DMS114 treated with DMSO at 0.1 percent for 48 hours (cell line): Measurements from ENCODE around the gene LIPI.
"Not testable (repeated sequence)": the region's sequence is repeated elsewhere in the genome, so short reads cannot be mapped to it uniquely, and the experiment has no call there.

Experiments
- DNase-seq: peaks from one replicate; lab custom pipeline; 2025; ENCODE audit not compliant: unreplicated experiment; lab: John Stamatoyannopoulos, UW

Gene LIPI

DNA sequence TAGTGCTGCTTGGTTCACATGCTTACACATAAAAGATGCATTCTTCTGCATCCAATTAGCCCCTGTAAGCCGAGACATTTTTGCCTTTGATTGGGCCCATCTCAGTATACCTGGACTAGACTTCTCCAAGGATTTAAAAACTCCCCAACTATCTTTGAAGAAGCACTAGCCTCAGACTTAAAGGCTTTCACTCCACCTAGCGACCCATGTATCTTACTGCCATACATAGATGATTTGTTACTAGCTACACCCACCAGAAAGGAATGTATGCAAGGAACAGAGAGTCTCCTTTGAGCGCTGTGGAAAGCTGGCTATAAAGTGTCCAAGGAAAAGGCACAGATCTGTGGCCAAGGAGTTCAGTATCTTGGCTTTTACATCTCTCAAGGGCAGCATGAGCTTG lies 91.7 kb downstream of the LIPI start:
- no peak for DNase-seq

DNA sequence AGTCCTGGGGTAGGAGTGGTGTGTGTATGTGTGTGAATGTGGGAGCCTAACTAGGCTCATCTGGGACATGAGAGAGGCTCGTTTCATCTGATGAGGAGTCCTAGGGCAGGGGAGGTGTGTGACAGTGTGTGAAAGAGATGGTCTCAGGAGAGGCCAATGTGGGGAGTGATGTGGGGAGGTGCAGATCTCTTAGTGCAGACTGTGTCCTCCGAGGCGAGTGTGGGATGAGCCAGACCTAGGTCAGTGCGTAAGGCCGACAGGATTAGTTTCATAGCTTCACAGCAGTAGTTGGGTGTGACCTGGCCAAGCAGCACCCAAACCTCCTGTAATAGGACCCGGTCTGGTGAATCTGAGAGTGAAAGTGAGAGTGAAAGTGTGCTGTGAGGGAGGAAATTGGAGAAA lies 94.7 kb downstream of the LIPI start:
- no peak for DNase-seq

DNA sequence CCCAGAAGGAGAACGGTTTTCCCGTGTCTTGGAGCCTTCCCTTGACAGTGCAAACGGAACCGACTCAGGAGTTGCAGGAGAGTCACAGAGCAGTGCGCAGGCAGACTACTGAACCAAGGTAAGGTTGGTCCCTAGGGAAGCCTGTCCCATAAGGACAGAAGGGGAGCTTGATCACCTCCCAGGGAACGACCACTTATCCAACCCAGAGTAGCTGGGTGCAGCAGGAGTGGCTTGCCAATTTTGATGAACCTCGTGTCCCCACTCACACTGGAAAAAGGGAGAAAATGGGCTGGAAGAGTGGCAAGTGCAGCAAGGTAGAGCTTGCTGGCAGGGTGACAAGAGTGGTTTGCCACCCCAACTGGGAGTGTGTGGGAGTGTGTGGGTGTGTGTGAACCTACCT lies 95.1 kb downstream of the LIPI start:
- DNase-seq = no peak

DNA sequence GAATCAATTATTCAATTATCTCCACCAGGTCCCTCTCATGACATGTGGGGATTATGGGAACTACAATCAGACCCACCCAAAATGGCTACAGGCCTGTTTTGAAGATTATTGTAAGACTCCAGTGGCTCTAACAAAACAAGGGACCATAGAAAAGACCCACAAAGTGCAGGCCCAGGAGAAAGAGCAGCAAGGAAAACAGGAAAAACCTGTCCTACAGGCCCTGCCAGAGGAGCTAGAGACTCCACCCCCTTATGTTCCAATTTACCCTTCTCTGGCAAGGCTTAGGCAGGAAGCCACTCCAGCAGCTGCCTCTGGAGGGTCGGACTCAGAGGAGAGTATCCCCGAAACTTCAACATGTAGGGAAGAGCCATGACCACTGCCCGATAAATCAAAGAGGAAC lies 96.5 kb downstream of the LIPI start:
- no peak for DNase-seq

DNA sequence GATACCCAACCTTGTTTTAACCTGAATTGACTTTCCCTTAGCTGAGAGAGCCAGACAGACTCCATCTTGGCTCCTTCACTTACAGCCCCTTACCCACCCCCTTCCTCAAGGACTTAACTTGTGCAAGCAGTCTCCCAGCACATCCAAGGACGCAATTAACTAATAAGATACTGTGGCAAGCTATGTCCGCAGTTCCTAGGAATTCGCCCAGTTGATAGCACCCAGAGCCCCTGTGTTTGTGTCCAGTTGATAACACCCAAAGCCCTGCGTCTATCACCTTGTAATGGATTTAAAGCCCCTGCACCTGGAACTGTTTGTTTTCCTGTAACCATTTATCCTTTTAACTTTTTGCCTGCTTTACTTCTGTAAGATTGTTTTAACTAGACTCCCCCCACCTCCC lies 106.2 kb downstream of the LIPI start:
- not testable (repeated sequence) for DNase-seq

DNA sequence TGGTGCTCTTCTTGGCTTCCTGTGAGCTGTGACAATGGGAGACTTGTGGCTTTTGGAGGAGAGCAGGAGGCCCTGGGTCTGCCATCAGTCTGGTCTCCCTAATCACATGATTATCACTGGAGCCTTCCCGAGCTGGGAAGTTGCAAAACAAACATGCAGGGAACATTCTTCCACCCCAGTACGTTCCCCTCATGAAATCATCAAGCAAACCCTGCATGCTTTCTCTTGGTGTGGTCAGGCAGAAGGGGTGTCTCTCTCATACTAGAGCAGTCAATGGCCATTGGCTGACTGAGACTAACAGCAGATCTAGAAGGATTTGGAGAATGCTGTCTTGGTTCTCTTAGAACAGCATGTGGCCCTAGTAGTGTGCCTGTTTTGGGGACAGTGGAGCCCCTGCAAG lies 111.2 kb downstream of the LIPI start:
- no peak for DNase-seq

DNA sequence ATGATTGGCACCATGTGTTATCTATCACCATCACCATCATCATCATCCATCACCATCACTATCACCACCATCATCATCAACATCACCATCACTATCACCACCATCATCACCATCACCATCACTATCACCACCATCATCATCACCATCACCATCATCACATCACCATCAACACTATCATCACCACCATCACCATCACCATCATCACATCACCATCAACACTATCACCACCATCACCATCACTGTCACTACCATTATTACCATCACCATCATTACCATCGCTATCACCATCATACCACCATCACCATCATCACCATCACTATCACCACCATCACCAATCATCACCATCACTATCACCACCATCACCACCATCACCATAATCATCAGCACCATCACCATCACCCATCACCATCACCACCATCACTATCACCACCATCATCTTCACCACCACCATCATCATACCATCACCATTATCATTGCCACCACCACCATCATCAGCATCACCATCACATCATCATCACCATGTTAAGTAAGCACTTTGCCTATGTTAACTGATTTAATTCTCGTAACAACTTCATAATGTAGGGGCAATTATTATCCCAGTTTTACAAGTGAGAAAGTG lies 112.8 kb downstream of the LIPI start:
- no peak for DNase-seq

DNA sequence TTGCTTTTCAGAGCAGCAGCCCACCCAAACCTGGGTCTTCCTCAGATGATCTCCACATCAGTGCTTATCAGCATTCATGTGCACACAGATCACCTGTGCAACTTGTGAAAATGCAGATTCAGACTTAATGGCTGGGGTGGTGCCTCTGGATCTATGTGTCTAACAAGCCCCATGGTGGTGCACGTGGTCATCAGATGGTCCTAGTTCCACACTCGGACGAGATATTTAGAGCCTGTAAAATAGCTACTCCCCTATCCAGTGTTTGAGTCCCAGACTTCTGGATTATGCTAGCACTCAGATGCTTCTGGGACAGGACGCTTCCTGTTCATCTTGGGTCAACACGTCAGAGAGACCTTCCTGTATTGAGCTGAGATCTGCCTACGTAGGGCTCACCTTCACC lies 114.2 kb downstream of the LIPI start:
- DNase-seq = no peak

DNA sequence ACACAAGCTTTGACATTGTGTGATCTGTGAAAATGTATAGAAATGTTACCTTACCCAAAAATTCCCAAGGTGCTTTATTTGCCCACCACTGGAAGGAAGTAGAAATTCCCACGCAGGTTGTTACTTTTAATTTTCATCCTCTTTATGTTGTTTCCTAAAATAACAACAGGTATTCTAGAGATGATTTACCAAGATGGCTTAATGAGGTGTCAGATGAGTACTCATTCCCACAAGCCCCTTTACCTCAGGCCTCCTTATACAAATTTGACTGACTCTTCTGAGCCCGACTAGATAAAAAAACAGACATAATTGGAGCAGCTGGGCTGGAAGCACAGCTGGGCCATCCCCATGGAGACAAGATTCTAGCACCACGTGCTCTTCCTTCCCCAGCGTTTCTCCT lies 114.6 kb downstream of the LIPI start:
- DNase-seq = no peak

DNA sequence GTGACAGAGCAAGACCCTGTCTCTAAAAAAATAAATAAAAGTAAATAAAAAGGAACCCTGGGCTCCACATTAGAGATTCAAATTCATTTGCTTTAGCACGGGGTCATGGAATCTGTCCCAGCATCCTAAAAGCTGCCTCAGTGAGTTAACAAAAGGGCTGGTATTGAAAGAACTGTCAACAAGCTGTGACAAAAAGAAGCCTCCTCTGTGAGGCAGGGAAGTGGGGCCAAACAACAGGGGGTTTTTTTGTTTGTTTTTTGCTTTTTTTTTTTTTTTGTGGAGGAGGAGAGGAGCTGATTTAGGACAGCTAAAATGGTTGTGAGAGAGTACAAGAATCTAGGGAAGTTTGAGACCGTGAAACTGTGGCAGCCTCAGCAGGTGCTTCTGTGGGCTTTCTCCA lies 115.7 kb downstream of the LIPI start:
- no peak for DNase-seq

DNA sequence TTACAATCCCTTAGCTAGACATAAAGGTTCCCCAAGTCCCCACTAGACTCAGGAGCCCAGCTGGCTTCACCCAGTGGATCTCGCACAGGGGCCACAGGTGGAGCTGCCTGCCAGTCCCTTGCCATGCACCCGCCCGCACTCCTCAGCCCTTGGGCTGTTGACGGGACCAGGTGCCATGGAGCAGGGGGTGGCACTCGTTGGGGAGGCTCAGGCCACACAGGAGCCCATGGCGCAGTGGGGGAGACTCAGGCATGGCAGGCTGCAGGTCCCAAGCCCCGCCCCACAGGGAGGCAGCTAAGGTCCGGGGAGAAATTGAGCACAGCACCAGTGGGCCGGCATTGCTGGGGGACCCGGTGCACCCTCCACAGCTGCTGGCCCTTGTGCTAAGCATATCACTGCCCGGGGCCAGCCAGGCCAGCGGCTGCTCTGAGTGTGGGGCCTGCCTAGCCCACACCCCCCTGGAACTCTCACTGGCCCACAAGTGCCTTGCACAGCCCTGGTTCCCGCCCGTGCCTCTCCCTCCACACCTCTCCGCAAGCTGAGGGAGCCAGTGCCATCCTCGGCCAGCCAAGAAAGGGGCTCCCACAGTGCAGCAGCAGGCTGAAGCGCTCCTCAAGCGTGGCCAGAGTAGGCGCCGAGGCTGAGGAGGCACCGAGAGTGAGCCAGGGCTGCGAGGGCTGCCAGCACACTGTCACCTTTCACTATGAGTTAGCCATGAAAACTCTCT lies 117.8 kb downstream of the LIPI start:
- no peak for DNase-seq

DNA sequence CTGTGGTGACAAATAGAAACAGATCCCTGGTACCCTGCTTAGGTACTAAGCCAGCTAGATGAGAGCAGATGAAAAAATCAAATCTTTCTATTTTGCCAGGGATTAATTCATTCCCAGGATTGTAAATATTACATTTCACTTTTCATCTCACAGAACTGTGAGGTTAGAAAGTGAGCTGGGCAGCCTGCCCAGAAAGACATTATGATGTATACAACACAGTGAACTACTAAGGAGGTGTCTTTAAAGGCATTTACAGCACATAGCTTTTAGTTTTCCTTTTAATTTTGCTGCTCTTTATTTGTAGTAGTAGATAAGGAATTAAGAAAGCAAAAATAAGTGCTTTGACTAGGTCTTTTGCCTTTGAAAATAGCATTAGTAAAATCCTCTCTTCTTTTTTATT lies 120.6 kb downstream of the LIPI start:
- DNase-seq = not testable (repeated sequence)

DNA sequence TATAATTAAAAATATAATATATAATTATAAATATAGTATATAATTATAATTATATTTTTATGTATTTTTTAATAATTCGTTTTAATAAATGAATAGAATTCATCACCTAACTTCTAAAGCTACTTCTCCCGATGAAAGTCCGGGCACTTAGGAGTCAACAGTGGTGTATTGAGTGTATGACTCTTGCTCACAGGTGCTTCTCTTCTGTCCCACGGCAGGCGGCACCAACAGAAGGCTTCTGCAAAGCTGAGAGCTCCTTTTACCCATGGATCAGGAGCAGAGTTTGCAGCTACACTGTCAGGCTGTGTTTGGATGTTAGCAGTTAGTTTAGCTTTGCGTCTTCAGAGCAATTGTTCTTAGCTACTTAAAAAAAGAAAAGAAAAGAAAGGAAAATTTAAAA lies 122.4 kb downstream of the LIPI start:
- no peak for DNase-seq

DNA sequence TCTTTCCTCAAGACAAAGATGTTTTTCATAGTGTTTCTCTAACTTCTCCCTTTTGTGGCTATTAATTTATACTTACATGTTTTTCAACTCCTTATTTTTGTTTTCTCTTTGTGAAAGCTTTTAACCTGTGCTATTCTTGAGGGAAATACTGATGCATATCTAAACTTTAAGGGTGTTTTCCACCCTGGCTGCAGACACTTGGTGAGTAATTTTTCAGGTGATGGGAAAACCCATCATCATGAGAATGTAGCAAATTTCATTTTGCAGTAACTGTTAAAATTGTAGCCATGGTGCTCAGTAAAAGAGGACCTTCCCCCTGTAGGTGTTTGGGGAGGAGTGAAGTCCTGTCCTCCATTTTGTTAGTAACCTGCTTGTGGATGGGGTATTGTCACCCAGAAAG lies 124.2 kb downstream of the LIPI start:
- no peak for DNase-seq

DNA sequence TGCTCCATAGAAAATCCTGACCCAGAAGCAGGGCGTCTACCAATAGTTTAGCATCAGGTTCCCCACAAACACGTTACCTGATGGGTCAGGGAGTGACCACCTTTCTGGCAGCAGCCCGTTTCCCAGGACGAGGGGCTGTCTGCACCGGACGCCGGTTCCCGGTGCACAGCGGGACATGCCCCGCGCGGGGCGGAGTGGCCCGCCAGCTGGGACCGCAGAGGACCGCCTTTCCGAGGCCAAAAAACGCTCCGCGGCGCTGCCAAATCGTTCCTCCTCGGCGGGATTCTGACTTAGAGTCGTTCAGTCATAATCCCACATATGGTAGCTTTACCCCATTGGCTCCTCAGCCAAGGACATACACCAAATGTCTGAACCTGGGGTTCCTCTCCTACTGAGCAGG lies 126.1 kb downstream of the LIPI start:
- no peak for DNase-seq

DNA sequence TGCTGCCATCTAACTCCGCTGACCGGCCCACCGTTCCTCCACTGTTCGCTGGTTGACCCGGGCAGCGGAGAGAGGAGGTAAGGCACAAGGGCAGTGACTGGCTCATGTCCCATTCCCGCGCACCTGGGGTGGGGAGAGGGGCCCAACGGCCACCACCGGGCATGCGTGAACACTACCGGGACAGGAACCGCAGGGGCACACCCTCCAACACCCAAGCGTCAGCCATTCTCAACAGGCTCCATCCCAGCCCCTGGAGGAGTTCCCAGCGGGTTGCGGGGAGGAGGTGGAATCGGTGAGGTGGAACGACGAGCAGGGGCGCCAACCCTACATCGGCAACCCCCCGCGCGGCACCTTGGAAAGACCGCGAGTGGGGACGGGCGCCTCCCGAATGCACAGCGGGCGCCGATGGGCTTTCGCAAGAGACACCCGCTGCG lies 126.7 kb downstream of the LIPI start:
- DNase-seq = no peak

DNA sequence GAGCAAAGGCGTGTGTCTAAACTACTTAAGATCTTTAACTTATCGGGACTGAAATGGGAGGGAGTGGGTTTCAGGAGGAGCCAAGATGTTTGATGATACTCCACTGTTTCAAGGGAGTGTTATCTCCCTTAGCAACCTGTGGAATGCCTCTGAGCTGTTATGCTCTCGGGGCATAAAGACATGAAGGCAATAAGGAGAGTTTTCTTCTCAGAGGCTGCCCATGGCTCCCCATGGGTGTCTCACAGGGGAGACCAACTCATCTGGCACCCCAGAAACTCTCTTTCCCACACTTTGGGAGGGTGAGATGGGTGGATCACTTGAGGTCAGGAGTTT lies 130.0 kb downstream of the LIPI start:
- DNase-seq = no peak

DNA sequence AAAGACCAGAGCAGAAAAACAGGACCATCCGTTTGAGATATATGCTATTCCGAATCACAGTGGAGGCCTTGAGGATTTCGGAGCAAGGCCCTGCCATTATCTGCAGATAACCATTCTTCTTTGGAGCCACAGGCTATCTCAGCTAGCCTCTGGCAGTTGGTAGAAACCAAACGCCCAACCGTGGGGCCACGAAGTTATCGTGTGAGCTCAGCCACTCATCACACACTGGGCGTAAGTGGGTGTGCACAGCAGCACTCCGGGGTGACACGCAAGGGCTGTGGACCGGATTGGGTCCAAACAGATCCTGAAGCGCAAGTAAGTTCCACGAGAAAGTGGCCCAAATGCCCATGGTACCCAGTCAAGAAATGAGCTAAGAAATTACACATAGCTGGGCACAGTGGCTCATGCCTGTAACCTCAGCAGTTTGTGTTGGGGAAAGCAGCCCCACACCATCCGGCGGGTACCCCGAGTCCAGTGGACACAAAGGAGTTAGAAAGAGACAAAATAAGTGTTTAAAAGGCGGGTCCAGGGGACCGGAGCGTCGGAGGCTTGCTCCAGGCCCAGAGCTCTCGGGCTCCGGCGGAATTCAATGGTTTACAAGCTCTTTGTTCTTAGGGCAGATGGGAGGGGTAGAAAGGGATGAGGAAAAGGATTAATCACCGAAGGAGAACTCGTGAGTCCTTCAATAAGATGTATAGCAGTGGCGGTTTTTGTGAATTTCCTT lies 130.6 kb downstream of the LIPI start:
- DNase-seq = no peak

DNA sequence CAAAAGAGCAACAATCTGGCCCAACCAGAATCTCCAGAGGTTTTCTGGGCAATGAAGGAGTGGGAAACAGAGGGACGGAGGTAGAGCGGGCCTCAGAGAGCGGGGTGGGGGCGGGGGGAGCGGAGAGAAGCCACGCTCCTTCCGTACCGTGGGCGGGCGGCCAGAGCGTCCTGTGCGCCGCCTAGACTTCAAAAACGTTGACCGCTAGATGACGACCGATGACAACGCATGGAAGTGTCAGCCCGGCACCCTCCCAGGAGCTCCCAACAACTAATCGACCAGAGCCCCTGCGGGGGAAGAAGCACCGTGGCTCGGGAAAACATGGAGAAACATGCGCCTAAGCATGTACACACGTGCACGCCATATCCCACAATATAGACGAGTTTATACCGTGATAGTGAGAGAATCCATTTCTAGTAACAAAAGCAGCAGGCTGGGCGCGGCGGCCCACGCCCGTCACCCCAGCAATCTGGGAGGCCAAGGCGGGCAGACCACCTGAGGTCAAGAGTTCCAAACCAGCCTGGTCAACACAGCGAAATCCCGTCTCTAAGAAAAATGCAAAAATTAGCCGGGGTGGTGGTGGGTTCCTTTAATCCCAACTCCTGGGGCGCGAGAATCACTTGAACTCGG lies 131.9 kb downstream of the LIPI start:
- DNase-seq = no peak

DNA sequence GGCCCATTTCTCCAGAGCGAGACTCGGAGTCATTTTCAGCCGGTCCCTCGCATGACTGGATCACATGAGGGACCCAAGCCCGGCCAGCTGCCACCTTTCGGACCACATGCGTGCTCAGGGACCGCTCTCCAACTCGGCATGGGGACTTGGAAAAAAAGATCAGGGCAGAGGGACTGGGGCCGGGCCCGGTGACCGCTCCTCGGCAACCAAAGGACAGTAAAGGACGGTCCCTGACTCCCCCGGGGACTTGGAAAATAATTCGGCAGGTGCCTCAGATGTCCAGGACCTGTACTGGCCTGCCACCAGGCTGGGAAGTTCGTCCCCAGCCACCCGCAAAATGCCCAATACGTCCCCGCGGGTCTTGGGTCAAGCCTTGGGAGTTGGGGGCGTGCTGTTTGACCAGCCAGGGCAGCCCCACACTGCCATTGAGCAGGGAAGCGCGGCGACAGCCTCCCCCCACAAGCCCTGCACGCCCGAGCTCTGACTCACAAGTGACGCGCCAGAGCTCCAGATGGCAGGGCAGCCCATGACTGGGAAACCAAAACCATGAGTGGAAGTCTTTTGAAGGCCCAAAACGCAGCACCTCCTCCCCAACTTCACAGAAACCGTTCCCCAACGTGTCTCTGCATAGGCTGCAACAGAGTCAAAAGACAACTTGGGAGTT lies 134.5 kb downstream of the LIPI start:
- no peak for DNase-seq

DNA sequence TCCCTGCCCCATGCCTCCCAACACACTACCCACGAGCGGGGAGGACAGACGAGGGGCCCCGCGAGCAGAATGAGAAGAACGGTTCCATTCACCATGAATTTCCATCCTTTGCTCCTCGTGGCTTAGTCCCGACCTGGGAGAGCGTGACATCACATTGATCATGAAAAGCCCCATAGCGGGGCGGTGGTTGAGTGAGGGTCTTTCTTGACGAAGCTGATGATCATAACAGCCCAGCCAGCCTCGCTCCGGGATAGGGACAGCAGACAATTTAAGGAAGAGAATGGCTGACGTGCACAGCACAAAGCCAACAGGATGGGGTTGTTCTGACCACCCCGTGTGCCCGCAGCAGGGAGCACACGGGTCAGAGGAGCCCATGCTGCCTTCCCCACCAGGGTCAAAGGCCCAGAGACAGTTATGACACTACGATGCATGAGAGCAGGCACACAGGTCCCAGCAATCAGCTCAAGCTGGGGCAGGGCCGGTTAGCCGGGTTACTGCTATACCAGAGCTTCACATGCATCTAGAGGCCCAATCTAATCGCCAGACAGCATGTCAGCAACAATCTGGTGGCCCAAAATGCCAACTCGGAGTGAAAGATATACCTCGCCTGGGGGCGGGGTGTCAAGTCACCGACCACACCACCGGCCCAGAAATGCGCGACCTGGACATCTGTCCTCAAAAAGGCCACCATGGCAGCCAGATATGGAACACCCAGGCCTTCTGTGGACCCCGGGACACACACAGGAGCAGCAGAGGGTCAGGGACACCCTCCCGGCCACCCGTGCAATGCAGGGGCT lies 135.2 kb downstream of the LIPI start:
- no peak for DNase-seq
